K562 (cell line): Measurements from ENCODE around the gene TAMALIN. TPM values are rescaled to one million over a fixed set of nuclear protein-coding genes. Genes with fewer than 3 reads are reported as not detected.

Experiments used
- ATAC-seq: fragments of 200-7000 bp; cut with Tn5 transposase; 3 replicates; pipeline ENCODE4 v1.9.1; 2020; ENCODE audit warnings: moderate library complexity
- BruUV-seq: library from RNA; stranded (reverse); fragments of 400-500 nt; replicated peaks from 2 replicates; lab custom pipeline; 2021; lab: Mats Ljungman, UMichigan
- CTCF ChIA-PET: fragments of 300-600 bp; formaldehyde crosslinking; extraction: SDS; loops from one replicate; lab custom pipeline; 2021; ENCODE audit warnings: low intra/inter-chr PET ratio; lab: Yijun Ruan, JAX
- POLR2A ChIA-PET: fragments of 300-600, 350-650 bp; sonication (Branson Sonifier 250); formaldehyde crosslinking; extraction: SDS; loops from one replicate; lab custom pipeline; 2021; ENCODE audit warnings: antibody characterized with exemption, inconsistent platforms; lab: Yijun Ruan, JAX
- DNase-seq, 4 experiments: peaks; one replicate each; pipeline versions ENCODE4 v3.0.0 to v3.0.0-alpha.2; 2011 to 2018; ENCODE audit warnings: low spot score in 3 of 4, mixed read lengths in 3 of 4; ENCODE audit errors: extremely low read depth in 1 of 4
- FAIRE-seq: peaks from 2 replicates; lab custom pipeline; 2011; peaks lifted over from hg19 to GRCh38; lab: Jason Lieb, UNC
- H2AFZ ChIP-seq: 2 replicates; pipeline ENCODE4 v1.6.0; 2011; ENCODE audit warnings: low read depth, low read length, control low read depth, inconsistent platforms
- H3K27ac ChIP-seq: fragments of 200-600 bp; 3 replicates; pipeline ENCODE4 v1.8.0; 2011; ENCODE audit warnings: low read depth, mild to moderate bottlenecking, control low read depth, inconsistent platforms, low read length, moderate library complexity, mixed read lengths; ENCODE audit errors: extremely low read depth
- H3K27me3 ChIP-seq, 2 experiments: fragments of 300-600 bp in 1 of 2; 2 replicates in 1 of 2; 3 replicates in 1 of 2; pipeline versions ENCODE4 v1.6.0 to v1.8.0; 2011; ENCODE audit warnings: inconsistent platforms in 2 of 2, low read length in 2 of 2, mild to moderate bottlenecking in 1 of 2, mixed read lengths in 1 of 2, moderate library complexity in 1 of 2; ENCODE audit not compliant: control insufficient read depth in 2 of 2, insufficient read depth in 2 of 2
- H3K36me3 ChIP-seq: fragments of 300-600 bp; 3 replicates; pipeline ENCODE4 v1.8.0; 2011; ENCODE audit warnings: mild to moderate bottlenecking, low read length, inconsistent platforms; ENCODE audit not compliant: control insufficient read depth, insufficient read depth
- H3K4me1 ChIP-seq, 2 experiments: fragments of 200-600 bp in 1 of 2; replicated peaks in 1 of 2; 2 replicates in 1 of 2; 3 replicates in 1 of 2; pipeline versions ENCODE4 v1.5.1 to v1.8.0; 2011; ENCODE audit warnings: inconsistent platforms in 2 of 2, low read length in 2 of 2, mild to moderate bottlenecking in 1 of 2, mixed read lengths in 1 of 2, moderate library complexity in 1 of 2; ENCODE audit not compliant: control insufficient read depth in 2 of 2, insufficient read depth in 2 of 2
- H3K4me2 ChIP-seq: 2 replicates; pipeline ENCODE4 v1.6.1; 2011; ENCODE audit warnings: low read length, control low read depth, inconsistent platforms, mixed read lengths; ENCODE audit not compliant: insufficient read depth
- H3K4me3 ChIP-seq: fragments of 200-600 bp; sonication (generic), shearing (Covaris generic); 2 replicates; pipeline ENCODE4 v1.5.1; 2016; ENCODE audit warnings: control low read depth, inconsistent platforms
- H3K79me2 ChIP-seq: fragments of 200-600 bp; 3 replicates; pipeline ENCODE4 v1.8.0; 2011; ENCODE audit warnings: low read length, inconsistent platforms; ENCODE audit not compliant: control insufficient read depth, insufficient read depth
- H3K9ac ChIP-seq, 2 experiments: 2 replicates each; pipeline versions ENCODE4 v1.6.0 to v1.6.1; 2011; ENCODE audit warnings: low read depth in 2 of 2, low read length in 2 of 2, control low read depth in 1 of 2, inconsistent platforms in 1 of 2, mild to moderate bottlenecking in 1 of 2, mixed read lengths in 1 of 2; ENCODE audit not compliant: insufficient read depth in 1 of 2
- H3K9me1 ChIP-seq: one replicate; pipeline ENCODE4 v1.6.0; 2011; ENCODE audit warnings: inconsistent platforms, mild to moderate bottlenecking, low read length, moderate library complexity; ENCODE audit not compliant: control insufficient read depth, insufficient read depth
- H3K9me3 ChIP-seq: replicated peaks from 2 replicates; pipeline ENCODE4 v1.5.1; 2011; ENCODE audit warnings: low read depth, low read length, inconsistent platforms; ENCODE audit not compliant: control insufficient read depth, insufficient read depth
- H4K20me1 ChIP-seq: replicated peaks from 2 replicates; pipeline ENCODE4 v1.6.1; 2011; ENCODE audit warnings: low read length, inconsistent platforms, mixed read lengths; ENCODE audit not compliant: control insufficient read depth, insufficient read depth
- BMI1 ChIP-seq: fragments of 150-350 bp; IDR thresholded peaks from 2 replicates; pipeline ENCODE4 v1.6.1; 2014; ENCODE audit warnings: low read length
- ESRRB ChIP-seq: fragments of 250-450 bp; sonication (Bioruptor Pico); IDR thresholded peaks from 2 replicates; pipeline ENCODE4 v1.5.0; 2020; ENCODE audit warnings: mild to moderate bottlenecking, moderate library complexity, borderline replicate concordance
- HIVEP1 ChIP-seq: fragments of 250-450 bp; sonication (Bioruptor Pico); IDR thresholded peaks from 2 replicates; pipeline ENCODE4 v1.4.0; 2020; ENCODE audit warnings: mild to moderate bottlenecking
- IFI16 ChIP-seq: fragments of 250-450 bp; sonication (Bioruptor Pico); IDR thresholded peaks from 2 replicates; pipeline ENCODE4 v2.1.2; 2022; ENCODE audit warnings: mild to moderate bottlenecking, inconsistent platforms
- MTA2 ChIP-seq: fragments of 450-650 bp; IDR thresholded peaks from 2 replicates; pipeline ENCODE4 v1.6.1; 2016; ENCODE audit warnings: low read depth
- PTTG1 ChIP-seq: fragments of 450-650 bp; IDR thresholded peaks from 2 replicates; pipeline ENCODE4 v1.6.1; 2016; ENCODE audit warnings: low read depth, mild to moderate bottlenecking, missing genetic modification characterization, missing compliant biosample characterization
- SMARCB1 ChIP-seq: IDR thresholded peaks from 2 replicates; pipeline ENCODE4 v1.6.1; 2011; ENCODE audit warnings: improper control_type of control experiment, low read depth; ENCODE audit not compliant: insufficient read length
- TAF7 ChIP-seq: fragments of 450-650 bp; IDR thresholded peaks from 2 replicates; pipeline ENCODE4 v1.6.1; 2016; ENCODE audit warnings: missing genetic modification characterization, missing compliant biosample characterization
- TCF3 ChIP-seq: sonication (generic); formaldehyde crosslinking; IDR thresholded peaks from 2 replicates; pipeline ENCODE4 v1.4.0; 2020; ENCODE audit warnings: mild to moderate bottlenecking, missing genetic modification reagents
- TRIM28 ChIP-seq: fragments of 450-650 bp; IDR thresholded peaks from 2 replicates; pipeline ENCODE4 v1.6.1; 2017
- ZNF3 ChIP-seq: fragments of 250-450 bp; sonication (Bioruptor Pico); IDR thresholded peaks from 2 replicates; pipeline ENCODE4 v1.5.0; 2021; ENCODE audit warnings: mild to moderate bottlenecking, moderate library complexity
- ZNF316 ChIP-seq: fragments of 450-650 bp; IDR thresholded peaks from 2 replicates; pipeline ENCODE4 v1.6.1; 2016
- WGBS: fragments of 100-300 bp; shearing (Covaris generic); methylation state at CpG from one replicate; pipeline ENCODE4 v1.1.6; 2016; ENCODE audit warnings: low coverage, mixed read lengths; ENCODE audit not compliant: insufficient coverage; ENCODE audit errors: missing lambda C conversion rate; 5-methylcytosine and 5-hydroxymethylcytosine counted together
- in situ Hi-C: fragments of 300-500 bp; cut with MboI; formaldehyde crosslinking; loops from 4 replicates; pipeline ENCODE4 v1.15.0; 2018; ENCODE audit warnings: inconsistent platforms, mixed read lengths
- intact Hi-C: fragments of 100-400 bp; cut with micrococcal nuclease; formaldehyde crosslinking; loops from 2 replicates; pipeline ENCODE4 v1.14.2; 2022
- polyA plus RNA-seq, 8 experiments: library from polyadenylated mRNA; depleted of rRNA in 4 of 8; stranded (reverse) in 5 of 8; unstranded in 3 of 8; fragments of >200 nt; fragmentation: Nextera tagmentation in 2 of 8; fragmentation: Illumina TruSeq in 1 of 8; extraction: Ambion mirVana in 2 of 8; extraction: Trizol in 1 of 8; gene quantifications; 2 replicates each; pipeline versions ENCODE4 v1.2.1 to v1.2.3, GENCODE V29; 2011 to 2014; ENCODE audit warnings: inconsistent platforms in 1 of 8, missing spikeins in 1 of 8
- total RNA-seq, 7 experiments: library from RNA; depleted of rRNA in 6 of 7; stranded (reverse); fragments of >200 nt in 6 of 7; fragmentation: Illumina TruSeq in 2 of 7; extraction: Trizol in 2 of 7; gene quantifications; 2 replicates each; pipeline versions ENCODE4 v1.2.1 to v1.2.3, GENCODE V29; 2011 to 2021; ENCODE audit warnings: low replicate concordance in 1 of 7

TAMALIN gene
- total and polyA plus RNA-seq, 9 of the 15 experiments (the other 6 are each of a cell fraction or from before 2014, with no cell fraction given): 0.74 to 2.2 (median 1.5) TPM; not detected in 2

- no peak for TF ChIP-seq PTTG1
- TF ChIP-seq, all 486 proteins: peak for 2
These were observed 32.1 kb upstream of the TAMALIN start (continued) for GRCh38 chr12:51974646-51975045.

GRCh38 chr12:51975196-51975595 lies 31.6 kb upstream of the TAMALIN start:
- H3K4me3 ChIP-seq: no peak overlapping the region
- ATAC-seq: no peak
- no peak for FAIRE-seq
- no peak overlapping the region for H3K4me2 ChIP-seq
- WGBS: 92% methylated on average over 8 of the region's 8 CpGs
- no peaks in the 10 kb centered on the region for H3K27me3 ChIP-seq
- H3K27ac ChIP-seq: no peak overlapping the region
- peaks cover 36% of the 10 kb centered on the region for H4K20me1 ChIP-seq
- no TSS peak for BruUV-seq
- CTCF ChIA-PET: no interaction called here
- H3K9ac ChIP-seq: no peak overlapping the region
- intact Hi-C loops: no loop called here
- H3K9me3 ChIP-seq: no peaks in the 10 kb centered on the region
- POLR2A ChIA-PET: interaction anchor here (0.9 to 1.2 kb wide), 3 partner anchors 13 to 140 kb away, joined by 3 read pairs; no protein-coding TSS in a partner anchor
- peaks cover 20% of the 10 kb centered on the region; the same call in 2 of the 3 replicates for H3K79me2 ChIP-seq
- in situ Hi-C loops: loop anchor here (5.0 kb wide), 1 partner anchor 83 kb away; no protein-coding TSS in a partner anchor
- H2AFZ ChIP-seq: no peak overlapping the region
- H3K9me1 ChIP-seq: peaks cover 5% of the 10 kb centered on the region
- peaks cover 33% of the 10 kb centered on the region; the same call in 2 of the 3 replicates for H3K36me3 ChIP-seq
- H3K4me1 ChIP-seq: peaks cover 10 to 44% of the 10 kb centered on the region in 2 experiments; a peak in 4 of 5 replicates
- no peak for DNase-seq
- TF ChIP-seq IFI16 (no peak), MTA2 (no peak), PTTG1 (no peak), BMI1 (no peak), TCF3 (CRISPR knock-in tag) (no peak), ZNF316 (no peak), SMARCB1 (no peak), TAF7 (tag) (no peak), HIVEP1 (CRISPR knock-in tag) (no peak), ESRRB (no peak), TRIM28 (no peak), ZNF3 (CRISPR knock-in tag) (no peak)
- TF ChIP-seq, all 486 proteins: peak for 0
